A673 (cell line): ENCODE results near the gene PEDS1.

ENCODE experiments used
- CTCF ChIP-seq: fragments of 300-800, 200-600 bp; sonication (generic); conservative IDR thresholded peaks from 2 replicates; pipeline ENCODE4 v1.5.1; 2017; ENCODE audit warnings: low read depth, mild to moderate bottlenecking, antibody characterized with exemption, low read length, moderate library complexity, mixed read lengths
- EZH2 ChIP-seq: fragments of 200-600 bp; sonication (generic); IDR thresholded peaks from 2 replicates; pipeline ENCODE4 v1.6.1; 2017; ENCODE audit warnings: borderline replicate concordance, low read depth, mild to moderate bottlenecking, mixed read lengths, antibody characterized with exemption, low read length; ENCODE audit not compliant: poor library complexity, severe bottlenecking

- TF ChIP-seq CTCF: no peak
- no peak for TF ChIP-seq EZH2
Measured at GRCh38 chr20:50115041-50115512, 38.4 kb downstream of the PEDS1 start.
